ENCODE results near the gene KLHL1. TPM values are rescaled to one million over a fixed set of nuclear protein-coding genes. Genes with fewer than 3 reads are reported as not detected.

The KLHL1 gene
- total RNA-seq, 4 donors from 2014 or later = not detected

- no peak for TF ChIP-seq CTCF (IDR thresholded peaks at IDR 0.05)
- DNase-seq (ENCODE audit: low spot score) = no peak
Measured at GRCh38 chr13:70022646-70023045, 85.6 kb downstream of the KLHL1 start.

GRCh38 chr13:70016116-70016515 lies 92.1 kb downstream of the KLHL1 start:
- no peak for TF ChIP-seq CTCF (IDR thresholded peaks at IDR 0.05)
- DNase-seq (ENCODE audit: low spot score) = no peak
- ATAC-seq (ENCODE audit: low FRiP score) = no peak

More at GRCh38 chr13:70022646-70023045, 85.6 kb downstream of the KLHL1 start:
- no peak for ATAC-seq (ENCODE audit: low FRiP score)

GRCh38 chr13:70014337-70014736 lies 93.9 kb downstream of the KLHL1 start:
- no peak for ATAC-seq (ENCODE audit: low FRiP score)
- TF ChIP-seq CTCF (IDR thresholded peaks at IDR 0.05) = no peak
- no peak for DNase-seq (ENCODE audit: low spot score)

- ATAC-seq (ENCODE audit: low FRiP score) (no peak), DNase-seq (ENCODE audit: low spot score) (no peak)
- TF ChIP-seq CTCF (IDR thresholded peaks at IDR 0.05) = no peak
Measured at GRCh38 chr13:69999875-70000274, 108.4 kb downstream of the KLHL1 start.

- ATAC-seq (ENCODE audit: low FRiP score) = no peak
- TF ChIP-seq CTCF (IDR thresholded peaks at IDR 0.05) = no peak
- no peak for DNase-seq (ENCODE audit: low spot score)
Measured at GRCh38 chr13:69997061-69997460, 111.2 kb downstream of the KLHL1 start.

- no peak for DNase-seq (ENCODE audit: low spot score)
- TF ChIP-seq CTCF (IDR thresholded peaks at IDR 0.05) = no peak
- ATAC-seq (ENCODE audit: low FRiP score) = no peak
Measured at GRCh38 chr13:69980799-69981198, 127.5 kb downstream of the KLHL1 start.

GRCh38 chr13:69975496-69975895 lies 132.8 kb downstream of the KLHL1 start:
- no peak for TF ChIP-seq CTCF (IDR thresholded peaks at IDR 0.05)
- DNase-seq (ENCODE audit: low spot score) = no peak

More at GRCh38 chr13:69975496-69975895, 132.8 kb downstream of the KLHL1 start:
- no peak for ATAC-seq (ENCODE audit: low FRiP score)
